ENCODE data around the gene OR7C1.
"Not testable (repeated sequence)": the region's sequence is repeated elsewhere in the genome, so short reads cannot be mapped to it uniquely, and the experiment has no call there.

DNA sequence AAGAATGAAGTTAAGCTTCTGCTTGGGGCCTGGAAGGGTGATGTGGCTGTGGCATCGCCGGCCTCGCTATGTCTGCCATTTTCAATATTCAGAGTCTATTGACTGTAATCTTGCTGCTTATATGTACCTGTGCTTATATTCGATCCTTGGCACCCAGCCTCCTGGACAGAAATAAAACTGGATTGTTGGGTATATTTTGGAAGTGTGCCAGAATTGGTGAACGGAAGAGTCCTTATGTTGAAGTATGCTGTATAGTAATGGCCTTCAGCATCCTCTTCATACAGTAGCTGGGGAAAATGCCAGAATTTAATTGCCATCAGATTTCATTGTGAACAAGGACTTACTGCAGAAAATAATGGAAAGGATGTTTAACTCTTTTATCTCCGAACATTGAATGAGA, 42.7 kb downstream of the OR7C1 start:
- TF ChIP-seq, protein P1, sequence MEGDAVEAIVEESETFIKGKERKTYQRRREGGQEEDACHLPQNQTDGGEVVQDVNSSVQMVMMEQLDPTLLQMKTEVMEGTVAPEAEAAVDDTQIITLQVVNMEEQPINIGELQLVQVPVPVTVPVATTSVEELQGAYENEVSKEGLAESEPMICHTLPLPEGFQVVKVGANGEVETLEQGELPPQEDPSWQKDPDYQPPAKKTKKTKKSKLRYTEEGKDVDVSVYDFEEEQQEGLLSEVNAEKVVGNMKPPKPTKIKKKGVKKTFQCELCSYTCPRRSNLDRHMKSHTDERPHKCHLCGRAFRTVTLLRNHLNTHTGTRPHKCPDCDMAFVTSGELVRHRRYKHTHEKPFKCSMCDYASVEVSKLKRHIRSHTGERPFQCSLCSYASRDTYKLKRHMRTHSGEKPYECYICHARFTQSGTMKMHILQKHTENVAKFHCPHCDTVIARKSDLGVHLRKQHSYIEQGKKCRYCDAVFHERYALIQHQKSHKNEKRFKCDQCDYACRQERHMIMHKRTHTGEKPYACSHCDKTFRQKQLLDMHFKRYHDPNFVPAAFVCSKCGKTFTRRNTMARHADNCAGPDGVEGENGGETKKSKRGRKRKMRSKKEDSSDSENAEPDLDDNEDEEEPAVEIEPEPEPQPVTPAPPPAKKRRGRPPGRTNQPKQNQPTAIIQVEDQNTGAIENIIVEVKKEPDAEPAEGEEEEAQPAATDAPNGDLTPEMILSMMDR (conservative IDR thresholded peaks at IDR 0.05; ENCODE audit: low read depth in 2 of 2): not testable (repeated sequence)
- TF ChIP-seq, protein P2, sequence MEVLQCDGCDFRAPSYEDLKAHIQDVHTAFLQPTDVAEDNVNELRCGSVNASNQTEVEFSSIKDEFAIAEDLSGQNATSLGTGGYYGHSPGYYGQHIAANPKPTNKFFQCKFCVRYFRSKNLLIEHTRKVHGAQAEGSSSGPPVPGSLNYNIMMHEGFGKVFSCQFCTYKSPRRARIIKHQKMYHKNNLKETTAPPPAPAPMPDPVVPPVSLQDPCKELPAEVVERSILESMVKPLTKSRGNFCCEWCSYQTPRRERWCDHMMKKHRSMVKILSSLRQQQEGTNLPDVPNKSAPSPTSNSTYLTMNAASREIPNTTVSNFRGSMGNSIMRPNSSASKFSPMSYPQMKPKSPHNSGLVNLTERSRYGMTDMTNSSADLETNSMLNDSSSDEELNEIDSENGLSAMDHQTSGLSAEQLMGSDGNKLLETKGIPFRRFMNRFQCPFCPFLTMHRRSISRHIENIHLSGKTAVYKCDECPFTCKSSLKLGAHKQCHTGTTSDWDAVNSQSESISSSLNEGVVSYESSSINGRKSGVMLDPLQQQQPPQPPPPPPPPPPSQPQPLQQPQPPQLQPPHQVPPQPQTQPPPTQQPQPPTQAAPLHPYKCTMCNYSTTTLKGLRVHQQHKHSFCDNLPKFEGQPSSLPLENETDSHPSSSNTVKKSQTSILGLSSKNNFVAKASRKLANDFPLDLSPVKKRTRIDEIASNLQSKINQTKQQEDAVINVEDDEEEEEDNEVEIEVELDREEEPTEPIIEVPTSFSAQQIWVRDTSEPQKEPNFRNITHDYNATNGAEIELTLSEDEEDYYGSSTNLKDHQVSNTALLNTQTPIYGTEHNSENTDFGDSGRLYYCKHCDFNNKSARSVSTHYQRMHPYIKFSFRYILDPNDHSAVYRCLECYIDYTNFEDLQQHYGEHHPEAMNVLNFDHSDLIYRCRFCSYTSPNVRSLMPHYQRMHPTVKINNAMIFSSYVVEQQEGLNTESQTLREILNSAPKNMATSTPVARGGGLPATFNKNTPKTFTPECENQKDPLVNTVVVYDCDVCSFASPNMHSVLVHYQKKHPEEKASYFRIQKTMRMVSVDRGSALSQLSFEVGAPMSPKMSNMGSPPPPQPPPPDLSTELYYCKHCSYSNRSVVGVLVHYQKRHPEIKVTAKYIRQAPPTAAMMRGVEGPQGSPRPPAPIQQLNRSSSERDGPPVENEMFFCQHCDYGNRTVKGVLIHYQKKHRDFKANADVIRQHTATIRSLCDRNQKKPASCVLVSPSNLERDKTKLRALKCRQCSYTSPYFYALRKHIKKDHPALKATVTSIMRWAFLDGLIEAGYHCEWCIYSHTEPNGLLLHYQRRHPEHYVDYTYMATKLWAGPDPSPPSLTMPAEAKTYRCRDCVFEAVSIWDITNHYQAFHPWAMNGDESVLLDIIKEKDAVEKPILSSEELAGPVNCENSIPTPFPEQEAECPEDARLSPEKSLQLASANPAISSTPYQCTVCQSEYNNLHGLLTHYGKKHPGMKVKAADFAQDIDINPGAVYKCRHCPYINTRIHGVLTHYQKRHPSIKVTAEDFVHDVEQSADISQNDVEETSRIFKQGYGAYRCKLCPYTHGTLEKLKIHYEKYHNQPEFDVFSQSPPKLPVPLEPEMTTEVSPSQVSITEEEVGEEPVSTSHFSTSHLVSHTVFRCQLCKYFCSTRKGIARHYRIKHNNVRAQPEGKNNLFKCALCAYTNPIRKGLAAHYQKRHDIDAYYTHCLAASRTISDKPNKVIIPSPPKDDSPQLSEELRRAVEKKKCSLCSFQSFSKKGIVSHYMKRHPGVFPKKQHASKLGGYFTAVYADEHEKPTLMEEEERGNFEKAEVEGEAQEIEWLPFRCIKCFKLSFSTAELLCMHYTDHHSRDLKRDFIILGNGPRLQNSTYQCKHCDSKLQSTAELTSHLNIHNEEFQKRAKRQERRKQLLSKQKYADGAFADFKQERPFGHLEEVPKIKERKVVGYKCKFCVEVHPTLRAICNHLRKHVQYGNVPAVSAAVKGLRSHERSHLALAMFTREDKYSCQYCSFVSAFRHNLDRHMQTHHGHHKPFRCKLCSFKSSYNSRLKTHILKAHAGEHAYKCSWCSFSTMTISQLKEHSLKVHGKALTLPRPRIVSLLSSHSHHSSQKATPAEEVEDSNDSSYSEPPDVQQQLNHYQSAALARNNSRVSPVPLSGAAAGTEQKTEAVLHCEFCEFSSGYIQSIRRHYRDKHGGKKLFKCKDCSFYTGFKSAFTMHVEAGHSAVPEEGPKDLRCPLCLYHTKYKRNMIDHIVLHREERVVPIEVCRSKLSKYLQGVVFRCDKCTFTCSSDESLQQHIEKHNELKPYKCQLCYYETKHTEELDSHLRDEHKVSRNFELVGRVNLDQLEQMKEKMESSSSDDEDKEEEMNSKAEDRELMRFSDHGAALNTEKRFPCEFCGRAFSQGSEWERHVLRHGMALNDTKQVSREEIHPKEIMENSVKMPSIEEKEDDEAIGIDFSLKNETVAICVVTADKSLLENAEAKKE (CRISPR knock-in tag; IDR thresholded peaks at IDR 0.05): not testable (repeated sequence)
- TF ChIP-seq, protein P3, sequence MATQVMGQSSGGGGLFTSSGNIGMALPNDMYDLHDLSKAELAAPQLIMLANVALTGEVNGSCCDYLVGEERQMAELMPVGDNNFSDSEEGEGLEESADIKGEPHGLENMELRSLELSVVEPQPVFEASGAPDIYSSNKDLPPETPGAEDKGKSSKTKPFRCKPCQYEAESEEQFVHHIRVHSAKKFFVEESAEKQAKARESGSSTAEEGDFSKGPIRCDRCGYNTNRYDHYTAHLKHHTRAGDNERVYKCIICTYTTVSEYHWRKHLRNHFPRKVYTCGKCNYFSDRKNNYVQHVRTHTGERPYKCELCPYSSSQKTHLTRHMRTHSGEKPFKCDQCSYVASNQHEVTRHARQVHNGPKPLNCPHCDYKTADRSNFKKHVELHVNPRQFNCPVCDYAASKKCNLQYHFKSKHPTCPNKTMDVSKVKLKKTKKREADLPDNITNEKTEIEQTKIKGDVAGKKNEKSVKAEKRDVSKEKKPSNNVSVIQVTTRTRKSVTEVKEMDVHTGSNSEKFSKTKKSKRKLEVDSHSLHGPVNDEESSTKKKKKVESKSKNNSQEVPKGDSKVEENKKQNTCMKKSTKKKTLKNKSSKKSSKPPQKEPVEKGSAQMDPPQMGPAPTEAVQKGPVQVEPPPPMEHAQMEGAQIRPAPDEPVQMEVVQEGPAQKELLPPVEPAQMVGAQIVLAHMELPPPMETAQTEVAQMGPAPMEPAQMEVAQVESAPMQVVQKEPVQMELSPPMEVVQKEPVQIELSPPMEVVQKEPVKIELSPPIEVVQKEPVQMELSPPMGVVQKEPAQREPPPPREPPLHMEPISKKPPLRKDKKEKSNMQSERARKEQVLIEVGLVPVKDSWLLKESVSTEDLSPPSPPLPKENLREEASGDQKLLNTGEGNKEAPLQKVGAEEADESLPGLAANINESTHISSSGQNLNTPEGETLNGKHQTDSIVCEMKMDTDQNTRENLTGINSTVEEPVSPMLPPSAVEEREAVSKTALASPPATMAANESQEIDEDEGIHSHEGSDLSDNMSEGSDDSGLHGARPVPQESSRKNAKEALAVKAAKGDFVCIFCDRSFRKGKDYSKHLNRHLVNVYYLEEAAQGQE (IDR thresholded peaks at IDR 0.05; ENCODE audit: unreplicated experiment): not testable (repeated sequence)
- not testable (repeated sequence) for TF ChIP-seq EZH2phosphoT487 (IDR thresholded peaks at IDR 0.05; ENCODE audit: unreplicated experiment); CREB1 (CRISPR knock-in tag; IDR thresholded peaks at IDR 0.05; ENCODE audit: low read depth); POLR2AphosphoS5 (IDR thresholded peaks at IDR 0.05; ENCODE audit: low read depth)

Data from GM23338 (cell line).